Activated CD4-positive, alpha-beta T cell treated with anti-CD3 and anti-CD28 coated beads, Interleukin-2, amount 50 U/mL, for 16 hours (primary cell): Measurements from ENCODE around the gene ANXA4.
A peak's percentile ranks its signal among the peaks of the same experiment; 100 is the strongest.

Experiments used
- DNase-seq: peaks from one replicate; pipeline ENCODE4 v3.0.0-alpha.2; 2020

The ANXA4 gene

DNA sequence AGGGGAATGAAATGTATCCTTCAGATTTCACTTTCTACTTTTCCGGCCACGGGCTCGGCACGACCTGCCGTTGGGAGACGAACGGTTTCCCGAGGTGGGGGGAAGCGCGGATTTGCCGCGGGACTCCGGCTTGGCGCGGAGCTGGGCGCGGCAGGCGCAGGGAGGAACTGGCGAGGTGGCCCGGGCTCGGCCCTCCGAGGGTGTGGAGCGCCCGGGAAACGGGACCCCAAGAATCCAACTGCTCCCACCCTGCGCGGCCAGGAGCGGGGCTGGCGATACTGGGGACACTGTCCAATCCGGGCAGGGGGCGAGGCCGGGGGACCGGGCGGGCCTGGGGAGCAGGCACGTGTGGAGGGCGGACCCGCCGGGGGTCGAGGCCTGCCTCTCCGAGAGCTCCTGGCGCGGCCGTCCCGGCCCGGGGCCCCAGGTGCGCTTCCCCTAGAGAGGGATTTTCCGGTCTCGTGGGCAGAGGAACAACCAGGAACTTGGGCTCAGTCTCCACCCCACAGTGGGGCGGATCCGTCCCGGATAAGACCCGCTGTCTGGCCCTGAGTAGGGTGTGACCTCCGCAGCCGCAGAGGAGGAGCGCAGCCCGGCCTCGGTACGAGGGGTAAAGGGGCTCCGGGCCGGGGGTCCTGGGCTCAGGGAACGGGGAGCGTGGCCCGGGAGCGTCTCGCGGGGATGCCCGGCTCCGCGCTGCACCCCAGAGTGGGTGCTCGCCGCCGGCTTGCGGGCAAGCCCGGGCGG is at the start of gene ANXA4:
Gene ANXA4 (plus strand): TSS at position 560 of the 747 bp plus-strand sequence. CDS start 39,432 bp downstream, outside the sequence.
- peak; percentile 73 for DNase-seq

DNA sequence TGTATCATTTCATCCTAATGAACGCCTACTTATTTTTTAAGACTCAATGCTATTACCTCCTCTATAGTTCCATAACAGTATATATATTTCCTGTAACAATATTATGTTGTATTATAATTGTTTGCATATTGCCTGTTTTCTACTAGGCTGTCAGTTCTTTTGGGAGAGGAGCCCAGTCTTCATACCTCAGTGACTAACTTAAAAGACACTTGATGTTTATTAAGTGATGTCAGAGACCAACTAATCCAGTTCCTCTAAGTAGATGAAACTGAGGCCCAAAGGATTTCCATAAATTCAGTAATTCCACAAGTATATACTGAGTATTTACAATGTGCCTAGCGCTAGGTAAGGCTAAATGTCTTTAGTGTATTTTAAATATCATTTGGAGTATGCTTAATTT is 49.5 kb upstream of the ANXA4 start:
- no peak for DNase-seq

DNA sequence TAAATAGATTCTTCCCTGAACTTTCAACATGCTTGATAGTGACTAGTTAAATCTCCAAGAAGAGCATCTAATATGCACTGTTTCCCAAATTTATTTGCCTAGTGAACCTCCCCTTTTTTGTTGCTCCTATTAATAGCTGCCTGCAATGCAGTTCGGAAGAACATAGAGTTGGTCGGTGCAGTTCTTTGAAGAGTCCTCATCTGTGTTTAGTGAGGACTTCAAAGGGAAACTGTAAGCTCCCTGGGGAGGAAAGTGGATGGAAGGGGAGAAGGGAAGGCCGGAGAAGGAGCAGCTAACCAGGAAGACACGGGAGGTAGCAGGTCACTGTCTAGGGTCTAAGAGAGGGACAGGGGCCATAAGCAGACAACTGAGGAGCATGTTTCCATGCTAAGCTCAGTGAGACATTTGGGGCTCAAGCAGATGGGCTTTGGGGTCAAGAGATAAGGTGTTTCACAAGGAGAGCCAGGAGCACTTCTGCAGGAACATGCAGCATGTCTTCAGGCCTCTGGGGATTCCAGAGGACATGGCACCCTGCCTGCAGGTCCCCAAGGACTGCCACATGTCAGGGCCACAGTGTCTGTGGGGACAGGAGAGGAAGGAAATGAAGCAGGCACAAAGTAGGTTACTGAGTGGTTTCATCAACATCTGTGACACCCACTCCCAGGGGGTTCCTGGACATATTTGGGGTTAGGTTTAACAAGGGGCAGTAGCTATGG is 48.7 kb upstream of the ANXA4 start:
- no peak for DNase-seq

DNA sequence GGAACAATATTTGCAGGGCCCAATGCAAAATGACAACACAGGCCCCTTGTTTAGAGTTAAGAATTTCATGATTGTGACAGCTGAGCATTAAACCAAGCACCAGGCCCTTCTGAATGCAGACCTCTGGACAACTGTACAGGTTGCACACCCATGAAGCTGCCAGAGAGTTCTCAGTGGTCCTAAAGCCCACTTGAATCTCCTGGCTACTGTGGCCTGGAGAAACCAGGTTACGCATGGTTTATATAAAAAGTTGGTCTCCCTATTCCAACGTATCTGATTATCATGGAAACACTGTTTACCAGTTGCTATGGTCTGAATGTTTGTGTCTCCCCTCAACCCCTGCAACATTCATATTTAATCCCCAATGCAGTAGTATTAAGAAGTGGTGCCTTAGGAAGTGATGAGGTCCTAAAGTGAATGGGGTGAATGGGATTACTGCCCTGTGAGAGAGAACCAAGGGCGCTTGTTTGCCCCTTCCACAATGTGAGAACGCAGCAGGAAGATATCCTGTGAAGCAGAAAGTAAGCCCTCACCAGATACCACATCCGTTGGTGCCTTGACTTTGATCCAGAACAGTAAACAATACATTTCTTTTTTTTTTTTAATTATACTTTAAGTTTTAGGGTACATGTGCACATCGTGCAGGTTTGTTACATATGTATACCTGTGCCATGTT is 48.0 kb upstream of the ANXA4 start:
- peak; percentile 59 for DNase-seq

DNA sequence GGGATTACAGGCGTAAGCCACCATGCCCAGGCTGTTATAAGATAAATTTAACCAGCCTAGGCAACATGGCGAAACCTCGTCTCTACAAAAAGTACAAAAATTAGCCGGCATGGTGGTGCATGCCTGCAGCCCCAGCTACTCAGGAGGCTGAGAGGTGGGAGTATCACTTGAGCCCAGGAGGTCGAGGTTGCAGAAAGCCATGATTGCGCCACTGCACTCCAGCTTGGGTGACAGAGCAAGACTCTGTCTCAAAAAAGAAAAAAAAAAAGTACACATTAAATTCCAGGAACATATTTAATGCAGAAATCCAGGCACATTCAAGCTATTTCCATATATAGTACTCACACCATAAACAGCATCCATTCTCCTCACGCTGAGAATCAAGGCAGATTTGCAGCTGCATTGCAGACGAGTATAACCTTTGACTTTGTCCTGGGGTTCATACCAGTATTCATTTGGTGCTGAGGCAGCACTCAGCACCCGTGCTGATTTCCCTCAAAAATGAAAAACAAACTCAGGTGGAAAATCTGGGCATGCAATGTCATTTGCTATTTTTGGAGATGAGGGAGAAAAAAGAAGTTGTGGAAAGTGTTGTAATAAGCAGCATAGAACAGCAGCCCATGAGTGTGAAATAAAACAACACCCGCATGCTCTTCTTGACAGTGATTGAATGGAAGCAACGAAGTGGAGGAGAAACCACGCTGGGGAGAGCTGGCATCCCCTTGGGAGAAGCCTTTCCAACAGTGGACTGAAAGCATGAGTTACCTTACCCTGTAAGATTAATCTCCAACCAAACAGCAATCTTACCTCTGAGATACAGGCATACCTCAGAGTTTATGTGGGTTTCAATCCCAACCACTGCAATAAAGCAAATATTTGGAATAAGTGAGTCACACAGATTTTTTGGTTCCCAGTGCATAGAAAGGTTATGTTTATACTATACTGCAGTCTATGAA is 46.8 kb upstream of the ANXA4 start:
- no peak for DNase-seq

DNA sequence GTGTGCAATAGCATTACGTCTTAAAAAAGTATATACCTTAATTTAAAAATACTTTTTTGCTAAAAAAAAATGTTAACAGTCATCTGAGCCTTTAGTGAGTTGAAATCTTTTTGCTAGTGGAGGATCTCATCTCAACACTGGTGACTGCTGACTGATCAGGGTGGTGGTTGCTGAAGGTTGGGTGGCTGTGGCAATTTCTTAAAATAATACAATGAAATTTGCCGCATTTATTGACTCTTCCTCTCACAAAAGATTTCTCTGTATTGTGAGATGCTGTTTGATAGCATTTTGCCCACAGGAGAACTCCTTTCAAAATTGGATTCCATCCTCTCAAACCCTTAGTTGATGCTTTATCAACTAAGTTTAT is 46.1 kb upstream of the ANXA4 start:
- no peak for DNase-seq

DNA sequence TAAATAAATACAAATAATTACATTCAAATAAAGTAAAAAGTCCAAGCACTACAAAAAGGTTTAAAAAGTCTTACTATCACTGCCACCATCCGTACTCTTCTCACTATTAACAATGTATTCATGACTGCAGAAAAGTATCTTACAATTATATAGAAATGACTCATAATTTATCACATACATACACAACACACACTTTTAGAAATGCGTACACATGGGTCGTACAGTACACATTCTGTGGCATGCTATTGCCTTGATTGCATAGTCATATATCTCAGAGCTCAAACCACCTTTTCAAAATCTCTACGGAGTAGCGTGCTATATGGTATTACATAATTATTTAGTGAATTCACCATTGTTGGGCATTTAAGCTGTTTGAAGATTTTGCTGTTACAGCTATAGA is 41.6 kb upstream of the ANXA4 start:
- DNase-seq = no peak

DNA sequence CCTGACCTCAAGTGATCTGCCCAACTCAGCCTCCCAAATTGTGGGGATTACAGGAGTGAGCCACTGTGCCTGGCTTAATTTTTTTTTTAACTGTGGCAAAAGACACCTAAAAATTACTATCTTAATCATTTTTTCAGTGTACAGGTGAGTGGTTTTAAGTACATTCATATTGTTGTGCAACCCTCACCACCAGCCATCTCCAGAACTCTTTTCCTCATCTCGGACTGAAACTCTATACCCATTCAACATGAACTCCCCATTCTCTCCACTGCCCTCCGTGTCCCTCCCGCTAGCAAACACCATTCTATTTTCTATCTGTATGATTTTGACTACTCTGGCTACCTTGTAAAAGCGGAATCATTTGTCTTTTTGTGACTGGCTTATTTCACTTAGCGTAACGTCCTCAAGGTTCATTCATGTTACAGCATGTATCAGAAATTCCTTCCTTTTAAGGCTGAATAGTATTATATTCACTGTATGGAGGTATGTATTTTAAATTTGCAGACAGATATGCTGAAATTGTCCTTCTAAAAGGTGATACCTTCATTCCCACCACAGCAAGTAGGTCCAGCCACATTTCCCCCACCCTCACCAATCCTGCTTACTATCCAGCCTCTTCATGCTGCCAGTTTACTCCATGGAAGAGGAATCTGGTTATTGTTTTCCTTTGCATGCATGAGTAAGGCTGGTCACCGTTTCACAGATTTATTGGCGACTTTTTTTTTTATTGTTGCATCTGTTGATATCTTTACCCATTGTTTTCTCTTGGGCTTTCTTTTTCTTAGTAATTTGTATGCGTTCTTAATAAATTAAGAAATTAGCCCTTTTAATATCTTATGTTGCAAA is 40.6 kb upstream of the ANXA4 start:
- no peak for DNase-seq

DNA sequence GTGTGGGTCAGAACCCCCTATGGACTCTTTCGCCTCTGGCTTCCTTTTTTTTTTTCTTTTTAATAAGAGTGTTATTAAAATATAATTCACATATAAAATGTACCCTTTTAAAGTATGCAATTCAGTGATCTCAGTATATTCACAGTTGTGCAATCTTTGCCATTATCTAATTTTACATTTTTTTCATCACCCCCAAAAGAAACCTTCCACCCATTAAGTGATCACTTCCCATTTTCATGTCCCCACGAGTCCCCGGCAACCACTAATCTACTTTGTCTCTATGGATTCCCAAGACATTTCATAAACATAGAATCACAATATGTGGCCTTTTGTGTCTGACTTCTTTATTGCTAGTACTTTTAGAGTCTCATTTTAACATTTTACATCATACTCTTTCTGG is 38.7 kb upstream of the ANXA4 start:
- DNase-seq = no peak

DNA sequence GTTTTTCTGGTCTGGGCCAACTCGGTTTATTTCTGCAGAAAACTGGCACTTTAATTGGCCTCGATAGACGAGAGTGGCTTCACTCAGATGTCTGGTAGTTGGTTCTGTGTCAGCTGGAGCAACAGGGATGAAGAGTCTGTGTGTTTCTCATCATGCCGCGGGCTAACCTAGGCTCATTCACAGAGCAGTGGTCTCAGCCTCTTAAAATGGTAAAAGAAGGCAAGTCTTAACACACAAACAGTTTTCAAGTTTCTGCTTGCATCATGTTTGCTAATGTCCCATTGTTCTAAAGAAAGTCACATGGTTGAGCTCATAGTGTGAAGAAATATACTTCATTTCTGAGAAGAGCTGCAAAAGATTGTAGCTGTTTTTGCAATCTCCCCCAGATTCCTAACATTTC is 37.5 kb upstream of the ANXA4 start:
- no peak for DNase-seq

DNA sequence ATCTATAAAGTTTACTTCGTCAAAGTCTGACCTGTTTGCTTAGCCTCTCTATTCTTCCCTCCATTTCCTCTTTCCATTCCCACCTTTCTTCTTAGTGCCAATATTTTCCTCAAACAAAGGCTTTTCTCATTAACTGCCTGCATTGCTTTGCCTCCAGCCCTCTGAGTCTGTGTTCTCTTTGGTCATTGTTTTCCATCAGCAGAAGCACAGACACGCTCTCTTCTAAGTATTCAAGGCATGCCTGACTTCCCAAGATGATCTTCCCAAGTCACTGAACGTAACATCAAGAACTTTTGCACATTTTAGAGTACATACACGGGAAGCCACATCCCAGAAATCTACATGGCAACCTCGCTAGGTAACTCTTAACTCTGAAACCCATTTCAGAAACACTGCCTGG is 32.6 kb upstream of the ANXA4 start:
- no peak for DNase-seq

DNA sequence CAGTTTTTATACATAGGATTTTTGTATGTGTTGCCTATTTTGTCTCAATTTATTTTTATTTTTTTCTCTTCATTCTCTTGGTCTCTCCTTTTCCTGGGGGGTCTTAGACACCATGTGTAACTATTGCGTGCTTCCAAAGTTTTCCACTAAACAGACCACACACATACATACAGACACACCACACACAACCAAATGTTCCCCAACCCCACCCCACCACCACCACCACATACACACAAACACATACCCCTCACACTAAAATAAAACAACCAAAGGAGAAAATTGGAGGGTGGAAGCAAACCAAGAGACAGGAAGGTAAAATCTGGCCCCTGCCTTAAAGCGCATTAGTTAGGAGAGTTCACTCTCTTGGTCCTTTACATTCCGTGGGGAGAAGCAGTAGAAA is 30.0 kb upstream of the ANXA4 start:
- no peak for DNase-seq

DNA sequence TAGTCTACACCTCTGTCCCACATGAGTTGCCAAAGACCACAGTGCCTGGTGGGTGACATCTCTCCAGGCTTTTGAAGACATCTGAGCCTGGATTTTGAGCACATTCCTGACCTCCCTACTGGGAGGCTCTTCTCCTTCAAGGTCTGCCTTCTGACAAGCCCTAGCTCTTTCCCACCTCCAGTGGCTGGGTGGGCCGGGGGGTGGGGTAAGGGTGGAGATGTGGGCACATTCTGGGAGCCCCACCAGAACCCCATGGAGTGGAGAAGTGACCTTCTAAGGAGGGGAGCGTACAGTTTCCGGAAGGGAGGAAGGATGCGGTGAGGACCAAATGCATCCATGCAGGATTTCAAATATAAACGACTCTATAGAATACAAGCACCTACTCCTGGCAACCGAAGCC is 27.9 kb upstream of the ANXA4 start:
- no peak for DNase-seq

DNA sequence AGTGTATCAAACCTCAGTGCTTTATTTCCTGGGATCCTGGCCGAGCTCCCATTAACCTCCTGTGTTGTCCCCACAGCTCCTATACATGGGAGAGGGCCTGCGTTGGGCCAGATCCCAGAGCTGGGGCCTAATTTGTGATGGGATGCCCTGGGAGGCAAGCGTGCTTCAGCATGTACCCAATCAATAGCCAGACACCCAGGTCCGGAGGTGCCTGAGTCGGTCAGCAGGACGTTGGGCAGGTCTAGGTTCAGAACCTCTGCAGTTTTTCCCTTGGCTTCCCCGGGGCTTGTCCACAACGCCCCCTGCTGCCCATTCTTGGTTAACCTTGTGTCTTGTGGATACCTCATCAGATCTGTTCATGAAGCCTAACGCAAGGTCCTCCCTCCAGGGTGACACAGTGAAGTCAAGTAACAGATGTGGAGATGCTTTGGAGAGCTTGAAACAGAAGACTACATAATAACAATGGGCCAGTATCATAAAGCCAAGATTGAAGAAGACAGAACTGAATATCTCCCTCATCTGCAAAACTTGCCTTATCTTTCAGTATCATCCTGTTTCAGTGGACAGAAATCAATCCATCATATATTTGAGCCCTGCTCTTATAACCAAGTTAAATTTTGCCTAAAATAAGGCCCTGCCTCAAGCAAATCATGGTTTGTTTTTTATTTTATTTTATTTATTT is 27.3 kb upstream of the ANXA4 start:
- DNase-seq = peak; percentile 91

DNA sequence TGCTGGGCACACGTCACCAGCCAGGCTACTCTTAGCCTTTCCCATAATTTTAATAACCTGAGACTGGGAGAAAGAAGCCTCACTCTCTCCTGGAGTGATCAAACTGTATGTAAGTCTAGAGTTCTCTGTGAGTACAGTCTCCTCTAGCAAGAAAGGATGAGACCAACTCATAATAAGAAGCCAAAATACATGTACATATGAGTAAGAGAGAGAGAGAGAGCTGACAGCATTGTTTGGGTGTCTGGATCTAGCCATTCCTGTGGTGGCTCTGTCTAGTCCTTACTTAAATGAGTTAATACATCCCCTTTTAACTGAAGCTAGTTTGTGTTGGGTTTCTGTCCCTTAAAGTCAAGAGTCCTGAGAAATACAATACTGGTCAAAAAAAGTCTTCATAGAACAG is 26.0 kb upstream of the ANXA4 start:
- peak; percentile 52 for DNase-seq

DNA sequence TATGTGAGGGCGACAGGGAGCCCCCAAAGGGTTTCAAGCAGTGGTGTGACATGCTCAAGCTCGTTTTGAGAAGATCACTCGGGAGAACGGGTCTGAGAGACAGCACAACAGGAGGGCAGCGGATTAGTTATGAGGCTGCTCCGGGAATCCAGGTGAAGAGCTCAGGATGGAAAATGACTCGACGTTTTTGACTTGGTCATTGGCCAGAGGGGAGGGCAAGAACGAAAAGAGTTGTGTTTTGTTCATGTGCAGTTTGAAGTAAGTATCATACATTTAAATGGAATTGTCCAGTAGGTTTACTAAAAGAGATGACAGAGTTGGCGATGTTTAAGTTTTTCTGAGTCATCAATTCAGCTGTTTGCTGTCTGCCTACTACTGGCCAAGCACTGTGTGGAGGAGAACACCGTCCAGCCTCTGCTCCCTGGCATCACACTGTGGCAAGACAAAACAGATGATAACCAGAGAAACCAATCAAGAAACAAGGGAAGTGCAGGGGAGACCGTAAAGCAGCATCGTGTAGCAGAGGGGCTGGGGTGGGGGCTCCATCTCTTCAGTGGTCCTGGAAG is 25.3 kb upstream of the ANXA4 start:
- no peak for DNase-seq

DNA sequence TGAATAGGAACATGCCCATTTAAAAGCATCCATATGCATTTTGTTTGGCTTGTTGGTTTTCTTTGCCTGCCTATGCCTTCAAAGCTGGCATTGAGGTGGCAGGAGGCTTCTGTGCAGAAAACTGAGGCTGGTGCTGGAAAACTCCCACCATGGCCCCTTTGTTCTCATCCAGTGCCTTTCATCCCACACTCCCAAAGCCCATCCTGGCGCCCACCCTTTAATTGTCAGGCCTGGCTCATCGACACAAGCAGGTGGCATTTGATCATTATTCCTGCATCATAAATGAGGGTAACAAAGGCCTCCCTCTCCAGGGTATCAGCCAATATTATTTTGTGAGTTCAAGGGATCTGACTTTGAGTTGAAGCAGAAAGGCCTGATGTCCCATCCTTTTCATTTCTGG is 24.7 kb upstream of the ANXA4 start:
- DNase-seq = no peak

DNA sequence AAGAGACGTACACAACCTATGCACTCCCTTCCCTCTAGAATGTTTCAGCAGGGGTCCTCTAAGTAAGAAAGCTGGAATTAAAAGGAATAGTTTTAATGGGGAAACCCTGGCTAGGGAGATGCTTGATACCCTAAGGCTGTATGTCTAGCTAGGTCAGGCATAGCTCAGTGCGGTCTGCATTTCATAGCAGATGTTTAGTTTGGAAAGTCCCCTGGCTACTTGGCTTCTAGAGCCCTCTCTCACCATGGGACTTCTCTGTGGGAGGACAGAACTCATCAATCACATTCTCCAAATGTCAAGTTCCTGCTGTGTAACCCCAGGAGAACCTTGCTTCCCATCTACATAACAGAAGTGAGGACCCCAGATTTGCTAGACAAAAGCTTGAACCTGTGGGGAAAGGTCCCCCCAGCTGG is 24.1 kb upstream of the ANXA4 start:
- no peak for DNase-seq

DNA sequence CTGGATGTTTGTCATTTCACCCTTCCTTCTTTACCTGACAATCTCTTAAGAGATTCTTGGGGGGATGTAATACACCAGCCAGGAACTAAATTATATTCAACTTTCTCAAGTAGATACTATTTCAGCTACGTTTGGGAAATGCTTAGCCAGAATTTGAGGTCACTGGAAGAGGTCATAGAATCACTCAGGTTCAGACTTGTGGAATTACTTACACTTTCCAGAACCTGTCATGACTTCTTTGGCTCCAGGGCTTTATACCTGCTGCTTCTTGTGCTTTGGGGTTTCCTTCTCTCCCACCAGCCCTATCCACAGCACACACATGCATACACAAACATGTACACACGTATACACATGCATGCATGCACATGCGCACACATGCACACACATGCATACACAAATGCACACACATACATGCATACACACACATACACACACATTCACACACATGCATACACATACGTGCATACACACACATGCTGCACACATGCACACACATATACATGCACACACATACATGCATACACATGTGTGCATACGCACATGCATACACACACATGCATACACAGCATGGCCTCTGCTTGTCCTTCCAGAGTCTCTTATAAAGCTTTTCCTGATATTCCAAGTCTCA is 23.5 kb upstream of the ANXA4 start:
- DNase-seq = no peak

DNA sequence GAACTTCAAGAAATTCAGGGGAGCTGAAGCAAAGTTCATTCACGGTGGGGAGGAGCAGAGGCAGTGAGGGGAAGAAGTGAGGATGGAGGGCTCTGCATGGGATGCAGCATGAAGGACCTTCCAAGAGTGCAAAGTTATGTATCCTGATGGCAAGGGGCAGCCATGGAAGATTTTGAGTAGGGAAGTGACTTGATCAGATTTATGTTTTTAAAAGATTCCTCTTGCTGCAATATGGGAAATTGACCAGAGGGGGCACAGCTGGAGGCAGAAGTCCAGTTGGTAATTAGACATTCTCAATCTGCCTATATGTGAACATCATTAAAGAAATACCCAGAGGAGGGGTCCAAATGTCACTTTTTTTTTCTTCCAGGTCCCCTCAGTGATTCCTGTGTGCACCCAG is 21.5 kb upstream of the ANXA4 start:
- no peak for DNase-seq

DNA sequence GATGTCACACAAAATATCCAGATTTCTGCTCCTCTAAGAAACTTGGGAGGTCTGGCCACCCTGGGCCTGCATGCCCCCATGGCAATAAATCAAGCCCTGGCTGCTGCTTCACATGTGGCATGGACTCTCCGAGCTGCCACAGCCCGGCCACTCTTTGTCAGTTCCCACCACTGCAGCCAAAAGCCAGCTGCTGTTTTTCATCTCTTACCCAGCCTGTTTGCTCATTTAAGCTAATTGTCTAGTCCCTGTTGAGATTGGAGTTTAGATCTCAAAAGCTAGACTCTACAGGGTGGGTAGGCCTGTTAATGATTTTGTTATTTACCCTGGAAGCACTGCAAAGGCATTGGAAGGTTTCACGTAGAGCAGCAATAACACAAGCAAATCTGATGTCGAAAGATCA is 20.9 kb upstream of the ANXA4 start:
- no peak for DNase-seq
